SK-N-SH treated with all-trans-retinoic acid at 6 μM for 48 hours (cell line): Measurements from ENCODE around the gene ZNF341.

ENCODE experiments used
- ESRRG ChIP-seq: fragments of 250-450 bp; sonication (Bioruptor Pico); IDR thresholded peaks from 2 replicates; pipeline ENCODE4 v1.6.1; 2021; ENCODE audit warnings: mild to moderate bottlenecking
- TOX ChIP-seq: fragments of 250-450 bp; sonication (Bioruptor Pico); IDR thresholded peaks from 2 replicates; pipeline ENCODE4 v1.8.0; 2021; ENCODE audit warnings: mild to moderate bottlenecking, moderate library complexity, borderline replicate concordance
- ZFP30 ChIP-seq: fragments of 450-650 bp; formaldehyde crosslinking; IDR thresholded peaks from 2 replicates; pipeline ENCODE4 v1.5.0; 2022; ENCODE audit warnings: mild to moderate bottlenecking, moderate library complexity
- TF ChIP-seq, protein P1 (sequence below): fragments of 250-450 bp; sonication (Bioruptor Pico); IDR thresholded peaks from 2 replicates; pipeline ENCODE4 v1.5.0; 2020; ENCODE audit warnings: mild to moderate bottlenecking, moderate library complexity

- TF ChIP-seq ESRRG (CRISPR knock-in tag) = no peak
- TF ChIP-seq, protein P1, sequence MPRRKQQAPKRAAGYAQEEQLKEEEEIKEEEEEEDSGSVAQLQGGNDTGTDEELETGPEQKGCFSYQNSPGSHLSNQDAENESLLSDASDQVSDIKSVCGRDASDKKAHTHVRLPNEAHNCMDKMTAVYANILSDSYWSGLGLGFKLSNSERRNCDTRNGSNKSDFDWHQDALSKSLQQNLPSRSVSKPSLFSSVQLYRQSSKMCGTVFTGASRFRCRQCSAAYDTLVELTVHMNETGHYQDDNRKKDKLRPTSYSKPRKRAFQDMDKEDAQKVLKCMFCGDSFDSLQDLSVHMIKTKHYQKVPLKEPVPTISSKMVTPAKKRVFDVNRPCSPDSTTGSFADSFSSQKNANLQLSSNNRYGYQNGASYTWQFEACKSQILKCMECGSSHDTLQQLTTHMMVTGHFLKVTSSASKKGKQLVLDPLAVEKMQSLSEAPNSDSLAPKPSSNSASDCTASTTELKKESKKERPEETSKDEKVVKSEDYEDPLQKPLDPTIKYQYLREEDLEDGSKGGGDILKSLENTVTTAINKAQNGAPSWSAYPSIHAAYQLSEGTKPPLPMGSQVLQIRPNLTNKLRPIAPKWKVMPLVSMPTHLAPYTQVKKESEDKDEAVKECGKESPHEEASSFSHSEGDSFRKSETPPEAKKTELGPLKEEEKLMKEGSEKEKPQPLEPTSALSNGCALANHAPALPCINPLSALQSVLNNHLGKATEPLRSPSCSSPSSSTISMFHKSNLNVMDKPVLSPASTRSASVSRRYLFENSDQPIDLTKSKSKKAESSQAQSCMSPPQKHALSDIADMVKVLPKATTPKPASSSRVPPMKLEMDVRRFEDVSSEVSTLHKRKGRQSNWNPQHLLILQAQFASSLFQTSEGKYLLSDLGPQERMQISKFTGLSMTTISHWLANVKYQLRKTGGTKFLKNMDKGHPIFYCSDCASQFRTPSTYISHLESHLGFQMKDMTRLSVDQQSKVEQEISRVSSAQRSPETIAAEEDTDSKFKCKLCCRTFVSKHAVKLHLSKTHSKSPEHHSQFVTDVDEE = no peak
- no peak for TF ChIP-seq TOX (CRISPR knock-in tag)
- TF ChIP-seq ZFP30 = no peak
These were observed 22.4 kb upstream of the ZNF341 start for GRCh38 chr20:33709398-33709797.
